Suprapubic skin (tissue), 4 donors: Measurements from ENCODE around the gene FOSL1. TPM values are rescaled to one million over a fixed set of nuclear protein-coding genes. Genes with fewer than 3 reads are reported as not detected.
"Not testable (repeated sequence)": the region's sequence is repeated elsewhere in the genome, so short reads cannot be mapped to it uniquely, and the experiment has no call there.

ENCODE experiments used
- DNase-seq, 2 donors: peaks; one replicate each; pipeline ENCODE4 v3.0.0-alpha.2; 2019; ENCODE audit warnings: low spot score in 2 of 2
- H3K27ac ChIP-seq: fragments of 200-600 bp; sonication (generic); one replicate; pipeline ENCODE4 v1.5.1; 2019
- H3K27me3 ChIP-seq: fragments of 200-600 bp; sonication (generic); one replicate; pipeline ENCODE4 v1.5.1; 2019
- H3K36me3 ChIP-seq: fragments of 200-600 bp; sonication (generic); one replicate; pipeline ENCODE4 v1.5.1; 2019
- H3K4me1 ChIP-seq: fragments of 200-600 bp; sonication (generic); one replicate; pipeline ENCODE4 v1.5.1; 2019
- H3K4me3 ChIP-seq: fragments of 200-600 bp; sonication (generic); one replicate; pipeline ENCODE4 v1.5.1; 2019; ENCODE audit warnings: mild to moderate bottlenecking
- H3K9me3 ChIP-seq: fragments of 200-600 bp; sonication (generic); one replicate; pipeline ENCODE4 v1.5.1; 2019
- EP300 ChIP-seq: sonication (generic); formaldehyde crosslinking; IDR thresholded peaks from one replicate; pipeline ENCODE4 v1.6.1; 2017; ENCODE audit warnings: antibody characterized with exemption
- POLR2A ChIP-seq, 2 donors: fragments of 450-650 bp; IDR thresholded peaks; one replicate each; pipeline ENCODE4 v1.6.1; 2017; ENCODE audit warnings: antibody characterized with exemption in 2 of 2, mild to moderate bottlenecking in 2 of 2, moderate library complexity in 2 of 2
- POLR2AphosphoS5 ChIP-seq, 3 donors: sonication (generic); formaldehyde crosslinking; IDR thresholded peaks; one replicate each; pipeline ENCODE4 v1.6.1; 2017; ENCODE audit warnings: antibody characterized with exemption in 3 of 3
- WGBS: methylation state at CpG from one replicate; pipeline ENCODE4 v1.1.5; 2018; 5-methylcytosine and 5-hydroxymethylcytosine counted together
- total RNA-seq, 4 donors: library from RNA; depleted of rRNA; stranded (reverse); fragments of >200 nt; gene quantifications; one replicate each; pipeline ENCODE4 v1.1.0, GENCODE V29; 2016
- TF ChIP-seq, protein P1 (sequence below), 2 donors: fragments of 200-600 bp in 1 of 2; fragments of 450-650 bp in 1 of 2; sonication (generic) in 1 of 2; IDR thresholded peaks; one replicate each; pipeline ENCODE4 v1.5.1; 2016 to 2019; ENCODE audit warnings: antibody characterized with exemption in 2 of 2, mild to moderate bottlenecking in 1 of 2, moderate library complexity in 1 of 2

The FOSL1 gene
- total RNA-seq, 4 donors from 2014 or later: 5.0 to 118 (median 28.9) TPM

GRCh38 chr11:65895482-65895981, 4.7 kb downstream of the FOSL1 start:
- Histone ChIP-seq H3K9me3 (no peaks in the 10 kb centered on the region), H3K36me3 (no peaks in the 10 kb centered on the region), H3K4me1 (peaks cover 58% of the 10 kb centered on the region), H3K4me3 (no peak overlapping the region), H3K27me3 (no peaks in the 10 kb centered on the region), H3K27ac (no peak overlapping the region)
- no peak for DNase-seq
- WGBS: 85% methylated on average over 5 of the region's 5 CpGs
- no peak for TF ChIP-seq POLR2AphosphoS5 (IDR thresholded peaks at IDR 0.05)
- TF ChIP-seq, protein P1, sequence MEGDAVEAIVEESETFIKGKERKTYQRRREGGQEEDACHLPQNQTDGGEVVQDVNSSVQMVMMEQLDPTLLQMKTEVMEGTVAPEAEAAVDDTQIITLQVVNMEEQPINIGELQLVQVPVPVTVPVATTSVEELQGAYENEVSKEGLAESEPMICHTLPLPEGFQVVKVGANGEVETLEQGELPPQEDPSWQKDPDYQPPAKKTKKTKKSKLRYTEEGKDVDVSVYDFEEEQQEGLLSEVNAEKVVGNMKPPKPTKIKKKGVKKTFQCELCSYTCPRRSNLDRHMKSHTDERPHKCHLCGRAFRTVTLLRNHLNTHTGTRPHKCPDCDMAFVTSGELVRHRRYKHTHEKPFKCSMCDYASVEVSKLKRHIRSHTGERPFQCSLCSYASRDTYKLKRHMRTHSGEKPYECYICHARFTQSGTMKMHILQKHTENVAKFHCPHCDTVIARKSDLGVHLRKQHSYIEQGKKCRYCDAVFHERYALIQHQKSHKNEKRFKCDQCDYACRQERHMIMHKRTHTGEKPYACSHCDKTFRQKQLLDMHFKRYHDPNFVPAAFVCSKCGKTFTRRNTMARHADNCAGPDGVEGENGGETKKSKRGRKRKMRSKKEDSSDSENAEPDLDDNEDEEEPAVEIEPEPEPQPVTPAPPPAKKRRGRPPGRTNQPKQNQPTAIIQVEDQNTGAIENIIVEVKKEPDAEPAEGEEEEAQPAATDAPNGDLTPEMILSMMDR (IDR thresholded peaks at IDR 0.05): no peak
- no peak for TF ChIP-seq EP300
- no peak for TF ChIP-seq POLR2A (IDR thresholded peaks at IDR 0.05)

DNA sequence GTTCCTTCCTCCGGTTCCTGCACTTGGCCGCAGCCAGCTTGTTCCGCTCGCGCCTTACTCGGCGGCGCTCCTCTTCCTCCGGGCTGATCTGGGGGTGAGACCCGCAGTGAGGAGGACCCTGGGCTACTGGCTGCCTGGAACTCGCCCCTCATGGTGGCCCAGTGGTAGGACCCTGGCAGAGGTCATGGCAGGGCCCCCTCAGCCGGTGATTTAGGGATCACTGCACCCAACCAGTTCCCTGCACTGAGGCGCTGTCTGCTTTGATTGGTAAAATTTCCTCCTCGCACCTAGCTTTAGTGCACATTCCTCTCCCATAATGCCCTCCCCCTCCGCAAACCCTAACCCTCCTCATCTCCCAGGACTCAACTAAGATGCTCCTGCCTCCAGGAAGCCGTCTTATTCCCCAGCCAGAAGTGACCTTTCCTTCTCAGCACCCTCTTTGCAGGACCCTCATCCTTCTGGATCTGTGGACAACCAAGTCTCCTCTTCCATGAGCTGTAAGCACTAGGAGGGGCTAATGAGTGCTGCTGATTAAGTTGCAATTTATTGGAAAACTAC, 6.1 kb downstream of the FOSL1 start:
- H3K27ac ChIP-seq: peak overlapping the region; percentile 25
- TF ChIP-seq POLR2A (IDR thresholded peaks at IDR 0.05) (no peak), EP300 (no peak), POLR2AphosphoS5 (IDR thresholded peaks at IDR 0.05) (no peak)
- TF ChIP-seq, protein P1 (IDR thresholded peaks at IDR 0.05): no peak
- 68% methylated on average over 16 of the region's 16 CpGs for WGBS
- H3K4me3 ChIP-seq: peak overlapping the region; percentile 30
- H3K36me3 ChIP-seq: no peaks in the 10 kb centered on the region
- DNase-seq: peak in 1 of 2 donors; percentile 79
- H3K27me3 ChIP-seq: no peaks in the 10 kb centered on the region
- no peaks in the 10 kb centered on the region for H3K9me3 ChIP-seq
- H3K4me1 ChIP-seq: peaks cover 58% of the 10 kb centered on the region

GRCh38 chr11:65892661-65893317, 7.4 kb downstream of the FOSL1 start:
- H3K4me3 ChIP-seq: peak overlapping the region; percentile 65
- TF ChIP-seq POLR2A (IDR thresholded peaks at IDR 0.05) (no peak), EP300 (no peak), POLR2AphosphoS5 (IDR thresholded peaks at IDR 0.05) (no peak)
- TF ChIP-seq, protein P1 (IDR thresholded peaks at IDR 0.05): no peak
- no peak for DNase-seq
- peaks cover 56% of the 10 kb centered on the region for H3K4me1 ChIP-seq
- H3K9me3 ChIP-seq: no peaks in the 10 kb centered on the region
- H3K27ac ChIP-seq: peak overlapping the region; percentile 95
- no peaks in the 10 kb centered on the region for H3K36me3 ChIP-seq
- 77% methylated on average over 10 of the region's 10 CpGs for WGBS
- H3K27me3 ChIP-seq: no peaks in the 10 kb centered on the region

DNA sequence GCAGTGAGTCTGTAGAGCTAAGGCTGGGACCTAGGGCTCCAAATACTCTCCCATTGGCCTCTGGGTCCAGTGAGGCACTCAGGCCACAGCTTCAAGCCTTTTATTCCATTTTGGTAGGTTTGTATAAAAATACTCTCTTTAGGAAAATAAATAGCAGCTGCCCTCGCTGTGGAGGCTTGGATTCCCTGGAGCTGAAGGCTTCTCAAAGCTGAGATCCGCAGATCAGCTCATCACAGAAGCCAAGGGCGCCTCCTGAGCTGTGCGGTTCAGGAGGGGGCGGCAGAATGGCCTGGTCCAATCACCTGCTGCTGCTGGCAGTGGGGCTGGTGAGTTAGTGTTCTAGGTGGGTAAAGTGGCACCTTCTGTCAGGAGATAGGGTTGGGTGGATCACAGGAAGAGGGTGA, 8.0 kb downstream of the FOSL1 start:
- 57% methylated on average over 4 of the region's 5 CpGs for WGBS
- peak overlapping the region; percentile 65 for H3K4me3 ChIP-seq
- not testable (repeated sequence) for H3K36me3 ChIP-seq

DNA sequence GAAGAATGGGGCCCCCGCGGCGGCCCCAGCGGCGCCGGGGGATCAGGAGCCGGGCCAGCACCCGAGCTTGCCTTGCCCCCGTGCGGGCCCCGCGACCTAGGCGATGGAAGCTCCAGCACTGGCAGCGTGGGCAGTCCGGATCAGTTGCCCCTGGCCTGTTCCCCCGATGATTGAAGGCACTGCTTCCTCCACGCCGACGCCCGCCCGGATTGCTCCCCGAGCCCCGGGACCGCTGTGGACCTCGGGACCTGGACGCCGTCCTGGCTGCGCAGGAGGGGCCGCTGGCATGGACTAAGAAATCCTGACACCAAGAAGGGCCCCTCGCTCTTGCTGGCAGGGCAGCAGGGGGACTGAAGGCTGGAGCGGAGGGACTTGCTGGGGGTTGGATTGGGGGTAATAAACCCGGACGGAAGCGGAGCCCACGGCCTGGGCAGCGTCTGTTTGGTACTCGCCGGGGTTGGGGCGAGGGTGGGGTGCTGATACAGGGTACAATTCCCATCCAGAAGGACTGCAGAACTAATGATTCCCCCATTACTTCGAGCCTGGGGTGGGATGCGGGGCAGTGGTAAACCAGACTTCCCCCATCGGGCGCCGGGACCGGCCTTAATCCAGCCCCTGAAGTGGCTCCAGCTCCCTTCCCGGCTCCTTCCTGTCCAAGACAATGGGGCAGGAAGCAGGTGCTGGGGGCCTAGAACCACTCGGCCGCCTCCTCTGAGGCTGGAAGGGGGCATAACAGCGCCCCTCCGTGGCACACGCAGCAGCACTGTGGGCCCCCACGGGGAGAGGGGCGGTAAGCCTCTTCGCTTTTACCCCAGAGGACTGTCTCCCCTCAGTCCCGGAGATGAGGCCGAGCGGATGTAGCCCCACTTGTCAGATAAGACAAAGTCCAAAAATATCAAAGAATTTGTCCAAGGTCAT, 8.7 kb downstream of the FOSL1 start:
- no peak for TF ChIP-seq EP300
- TF ChIP-seq POLR2AphosphoS5 (IDR thresholded peaks at IDR 0.05): no peak
- TF ChIP-seq POLR2A (IDR thresholded peaks at IDR 0.05): no peak
- TF ChIP-seq, protein P1 (IDR thresholded peaks at IDR 0.05): no peak
- peaks cover 66% of the 10 kb centered on the region for H3K4me1 ChIP-seq

More for the DNA sequence above, 8.0 kb downstream of the FOSL1 start:
- Histone ChIP-seq H3K27ac (peak overlapping the region; percentile 95), H3K4me1 (peaks cover 62% of the 10 kb centered on the region)
- not testable (repeated sequence) for H3K9me3 ChIP-seq, DNase-seq, H3K27me3 ChIP-seq

More for the DNA sequence above, 8.7 kb downstream of the FOSL1 start:
- Histone ChIP-seq H3K9me3 (no peaks in the 10 kb centered on the region), H3K4me3 (peak overlapping the region; percentile 65), H3K36me3 (no peaks in the 10 kb centered on the region), H3K27me3 (no peaks in the 10 kb centered on the region), H3K27ac (peak overlapping the region; percentile 95)
- WGBS: 14% methylated on average over 31 of the region's 57 CpGs
- peak in 1 of 2 donors; percentile 78 for DNase-seq
